ENCODE data around the gene ZNF653. TPM values are rescaled to one million over a fixed set of nuclear protein-coding genes. Genes with fewer than 3 reads are reported as not detected.

The ZNF653 gene
- total and polyA plus RNA-seq, 2 of the 8 experiments (the other 6 are each of a cell fraction or from before 2014, with no cell fraction given) = 7.0 to 7.9 TPM

- no peaks in the 10 kb centered on the region for H3K79me2 ChIP-seq (ENCODE audit: control insufficient read depth in 1 of 2, insufficient read depth in 2 of 2, low read length in 2 of 2)
- CTCF ChIA-PET (ENCODE audit: partially characterized antibody) = interaction anchor here (1.0 kb wide), 1 partner anchor 98 kb away, joined by 4 read pairs; no protein-coding TSS in a partner anchor
- peaks cover 7% of the 10 kb centered on the region; the same call in 1 of the 2 replicates for H3K23me2 ChIP-seq (ENCODE audit: low read depth, low read length)
- H3K14ac ChIP-seq (ENCODE audit: insufficient read length) = no peak overlapping the region
- no peaks in the 10 kb centered on the region; a peak in 1 of 4 replicates for H3K9me3 ChIP-seq (ENCODE audit: insufficient read depth in 2 of 2, low read depth in 1 of 2, low read length in 1 of 2)
- H3K4ac ChIP-seq (replicated peaks; ENCODE audit: insufficient read length, low read depth, low read length) = peak overlapping the region; percentile 32
- H3K56ac ChIP-seq (replicated peaks; ENCODE audit: insufficient read length, low read depth, low read length) = no peak overlapping the region
- DNase-seq (ENCODE audit: low read depth in 1 of 2, low spot score in 2 of 2) (peak; percentile 67 to 97), FAIRE-seq (no peak)
- H2AK5ac ChIP-seq (ENCODE audit: low read depth, low read length) = 0 out of 2 replicates have a peak overlapping the region, but pooled peaks have one; percentile 75
- no peaks in the 10 kb centered on the region for H3K79me1 ChIP-seq (ENCODE audit: low read depth, low read length)
- peaks cover 0 to 17% (median 5%) of the 10 kb centered on the region in 4 experiments; a peak in 5 of 7 replicates for H3K4me1 ChIP-seq (replicated peaks in 1 of 4; ENCODE audit: control insufficient read depth in 3 of 4, insufficient read depth in 4 of 4, low read length in 3 of 4)
- WGBS, 2 experiments (ENCODE audit: extremely low coverage in 1 of 2, insufficient coverage in 1 of 2, insufficient read length in 1 of 2, insufficient replicate concordance in 2 of 2, low coverage in 1 of 2, low lambda C conversion rate in 2 of 2, missing lambda C conversion rate in 1 of 2) = 43% methylated on average over 18 of the region's 62 CpGs; no CpG with 5 or more reads in 1 of the 2 experiments
- H3K36me3 ChIP-seq (ENCODE audit: control insufficient read depth in 2 of 4, insufficient read depth in 4 of 4, low read length in 3 of 4) = no peaks in the 10 kb centered on the region; a peak in 1 of 8 replicates
- H3K18ac ChIP-seq (ENCODE audit: extremely low read depth, low read length) = peak overlapping the region; percentile 68
- no peak overlapping the region for H4K5ac ChIP-seq (ENCODE audit: insufficient read length, low read depth, low read length)
- H3K4me2 ChIP-seq (ENCODE audit: insufficient read depth in 1 of 2, low read depth in 2 of 2, low read length in 2 of 2) = peak overlapping the region; percentile 34 to 65; a peak in 3 of 4 replicates
- POLR2A ChIA-PET (ENCODE audit: partially characterized antibody) = interaction anchor here (0.7 to 3.9 kb wide), 8 partner anchors 11 to 219 kb away, joined by 3 to 20 read pairs (median 6); partner anchors contain the start of gene SWSAP1
- no peak overlapping the region for H2BK5ac ChIP-seq (ENCODE audit: low read depth, low read length)
- peaks cover 20 to 26% (median 23%) of the 10 kb centered on the region in 4 experiments for H3K27me3 ChIP-seq (replicated peaks in 1 of 4; ENCODE audit: control insufficient read depth in 3 of 4, extremely low read depth in 1 of 4, insufficient read depth in 3 of 4, low read length in 3 of 4)
- H4K91ac ChIP-seq (replicated peaks; ENCODE audit: insufficient read length, low read length) = peak overlapping the region; percentile 70
- peaks cover 0 to 7% of the 10 kb centered on the region in 2 experiments for H4K20me1 ChIP-seq (replicated peaks in 1 of 2; ENCODE audit: control insufficient read depth in 1 of 2, insufficient read depth in 2 of 2, low read length in 2 of 2)
- H4K8ac ChIP-seq (ENCODE audit: extremely low read depth, insufficient read depth, low read length) = peak overlapping the region; percentile 60; the same call in 1 of the 2 replicates
- no peak overlapping the region for H2BK120ac ChIP-seq (replicated peaks; ENCODE audit: low read depth, low read length)
- H3K23ac ChIP-seq (ENCODE audit: insufficient read length) = no peak overlapping the region
- H3K4me3 ChIP-seq (ENCODE audit: extremely low read depth in 1 of 4, insufficient read depth in 2 of 4, low read depth in 3 of 4, low read length in 4 of 4) = peak overlapping the region in 2 of 4 experiments; percentile 28 to 58; a peak in 5 of 8 replicates
- H2BK15ac ChIP-seq (ENCODE audit: low read length) = no peak overlapping the region
- no peak overlapping the region; the same call in 1 of the 2 replicates for H2AFZ ChIP-seq (ENCODE audit: low read length)
- no peak overlapping the region for H3K27ac ChIP-seq (ENCODE audit: low read depth, low read length)
- peak overlapping the region; percentile 60; the same call in 1 of the 2 replicates for H2BK12ac ChIP-seq (ENCODE audit: low read depth, low read length)
- no peak overlapping the region for H2BK20ac ChIP-seq (ENCODE audit: low read length)
- H3K9ac ChIP-seq (replicated peaks in 1 of 4; ENCODE audit: extremely low read depth in 1 of 4, low read depth in 3 of 4, low read length in 3 of 4) = no peak overlapping the region
- no peak; the same call in 1 of the 2 replicates for TF ChIP-seq BACH1 (IDR thresholded peaks at IDR 0.05; ENCODE audit: low read length)
- TF ChIP-seq FOSL1 (IDR thresholded peaks at IDR 0.05; ENCODE audit: insufficient read depth, low read depth, low read length) = no peak
- TF ChIP-seq CEBPB (IDR thresholded peaks at IDR 0.05; ENCODE audit: low read depth, low read length) = no peak
- TF ChIP-seq SIN3A (conservative IDR thresholded peaks at IDR 0.05 in 1 of 2, IDR thresholded peaks at IDR 0.05 in 1 of 2; ENCODE audit: low read depth in 1 of 2, low read length in 2 of 2) = peak in 1 of 2 experiments; percentile 94; a peak in 2 of 4 replicates
- TF ChIP-seq SP2 (IDR thresholded peaks at IDR 0.05; ENCODE audit: low read length) = no peak
- TF ChIP-seq HDAC6 (IDR thresholded peaks at IDR 0.05; ENCODE audit: low read depth, low read length) = no peak
- peak in 1 of 2 experiments; percentile 63; a peak in 1 of 3 replicates for TF ChIP-seq EP300 (IDR thresholded peaks at IDR 0.05; ENCODE audit: borderline replicate concordance in 1 of 2, low read depth in 2 of 2, low read length in 2 of 2)
- TF ChIP-seq BRCA1 (IDR thresholded peaks at IDR 0.05; ENCODE audit: low read depth, low read length) = no peak
- TF ChIP-seq CREB1 (IDR thresholded peaks at IDR 0.05) = peak; percentile 56
- TF ChIP-seq HDAC2 (IDR thresholded peaks at IDR 0.05; ENCODE audit: borderline replicate concordance in 1 of 2, low read depth in 2 of 2, low read length in 2 of 2) = peak; percentile 57 to 68; a peak in 1 of 4 replicates
- TF ChIP-seq NRF1 (IDR thresholded peaks at IDR 0.05; ENCODE audit: low read depth, low read length) = no peak
Measured at GRCh38 chr19:11479090-11479897, 26.3 kb downstream of the ZNF653 start.
